Keratinocyte (primary cell): ENCODE results near the gene CATSPERE.

Source experiments
- CTCF ChIP-seq, 3 experiments: IDR thresholded peaks in 1 of 3; conservative IDR thresholded peaks in 1 of 3; optimal IDR thresholded peaks in 1 of 3; 2 replicates in 2 of 3; 3 replicates in 1 of 3; pipeline versions ENCODE3 to v1.5.1; 2011; ENCODE audit warnings: low read length in 3 of 3, mild to moderate bottlenecking in 3 of 3, moderate library complexity in 2 of 3, control low read depth in 1 of 3, inconsistent platforms in 1 of 3; ENCODE audit not compliant: insufficient read depth in 2 of 3; ENCODE audit errors: extremely low read depth in 1 of 3
- EZH2 ChIP-seq: IDR thresholded peaks from one replicate; pipeline ENCODE4 v1.6.1; 2012; ENCODE audit warnings: inconsistent platforms, mild to moderate bottlenecking, low read length, moderate library complexity

GRCh38 chr1:244599937-244600350 lies 138.9 kb downstream of the CATSPERE start:
- TF ChIP-seq CTCF (optimal IDR thresholded peaks at IDR 0.05 in 1 of 3, IDR thresholded peaks at IDR 0.05 in 1 of 3, conservative IDR thresholded peaks at IDR 0.05 in 1 of 3; ENCODE audit: extremely low read depth in 1 of 3, insufficient read depth in 2 of 3, low read length in 3 of 3) (no peak), EZH2 (no peak)
